ENCODE results near the gene KRTAP10-4.

KRTAP10-4 gene

GRCh38 chr21:44617071-44617501 is 43.6 kb downstream of the KRTAP10-4 start:
- no peak for DNase-seq (ENCODE audit: low spot score)

- peak; percentile 1 for DNase-seq (ENCODE audit: low spot score)
Observed at GRCh38 chr21:44618504-44618903, 45.0 kb downstream of the KRTAP10-4 start.

- DNase-seq (ENCODE audit: low spot score), result no peak
Observed at GRCh38 chr21:44618909-44619308, 45.4 kb downstream of the KRTAP10-4 start.

- no peak for DNase-seq (ENCODE audit: low spot score)
Observed at GRCh38 chr21:44619886-44620285, 46.4 kb downstream of the KRTAP10-4 start.

GRCh38 chr21:44623575-44623974 is 50.0 kb downstream of the KRTAP10-4 start:
- no peak for DNase-seq (ENCODE audit: low spot score)
